NT2/D1 (cell line): ENCODE data around the gene SNED1.

Source experiments
- SUZ12 ChIP-seq: IDR thresholded peaks from 2 replicates; pipeline ENCODE4 v1.6.1; 2011; ENCODE audit not compliant: insufficient read length, insufficient read depth; ENCODE audit errors: extremely low read depth
- YY1 ChIP-seq: IDR thresholded peaks from 2 replicates; pipeline ENCODE4 v1.6.1; 2011; ENCODE audit not compliant: insufficient read length, insufficient read depth
- ZNF274 ChIP-seq: IDR thresholded peaks from 2 replicates; pipeline ENCODE4 v1.6.1; 2011; ENCODE audit warnings: mild to moderate bottlenecking, low read depth, low read length

- TF ChIP-seq ZNF274 (no peak), YY1 (no peak), SUZ12 (no peak)
Observed at GRCh38 chr2:241007880-241008710, 9.7 kb downstream of the SNED1 start.
